ENCODE results near the gene PITX2. TPM values are rescaled to one million over a fixed set of nuclear protein-coding genes. Genes with fewer than 3 reads are reported as not detected.
A peak's percentile ranks its signal among the peaks of the same experiment; 100 is the strongest.

PITX2 gene
- total and polyA plus RNA-seq, 2 of the 8 experiments (the other 6 are each of a cell fraction or from before 2014, with no cell fraction given) = 0.09 to 0.67 TPM

DNA sequence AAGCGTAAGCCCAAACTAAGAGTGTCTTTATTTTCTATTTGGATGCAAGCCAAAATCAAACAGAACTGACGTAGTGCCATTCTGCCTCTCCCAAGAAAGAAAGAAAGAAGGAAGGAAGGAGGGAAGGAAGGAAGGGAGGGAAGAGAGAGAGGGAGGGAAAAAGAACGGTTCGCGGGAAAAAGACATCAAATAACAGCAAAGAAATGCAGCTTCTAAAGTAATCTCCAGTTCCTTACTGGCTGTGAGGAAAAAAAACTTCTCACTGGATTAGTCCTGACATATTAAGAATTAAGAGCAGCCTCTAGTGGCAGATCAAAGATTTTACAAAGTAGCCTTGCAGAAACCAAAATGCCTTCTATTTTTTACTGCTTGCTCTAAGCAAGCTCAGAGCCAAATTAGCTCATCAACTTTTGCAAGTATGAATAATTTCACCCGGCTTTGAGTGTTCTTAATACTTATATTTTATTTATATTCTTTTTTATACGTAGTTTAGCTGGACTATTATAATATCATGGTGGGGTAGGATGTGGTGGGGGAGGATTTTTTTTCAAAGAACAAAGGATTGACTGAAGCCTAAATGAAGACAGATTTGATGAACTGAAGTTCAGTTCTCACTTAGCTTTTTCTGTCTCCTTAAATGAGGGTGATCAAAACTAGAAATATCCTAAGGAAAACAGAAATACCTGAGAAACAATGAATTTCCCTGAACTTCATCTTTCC is 36.6 kb downstream of the PITX2 start (continued):
- TF ChIP-seq, protein P1, sequence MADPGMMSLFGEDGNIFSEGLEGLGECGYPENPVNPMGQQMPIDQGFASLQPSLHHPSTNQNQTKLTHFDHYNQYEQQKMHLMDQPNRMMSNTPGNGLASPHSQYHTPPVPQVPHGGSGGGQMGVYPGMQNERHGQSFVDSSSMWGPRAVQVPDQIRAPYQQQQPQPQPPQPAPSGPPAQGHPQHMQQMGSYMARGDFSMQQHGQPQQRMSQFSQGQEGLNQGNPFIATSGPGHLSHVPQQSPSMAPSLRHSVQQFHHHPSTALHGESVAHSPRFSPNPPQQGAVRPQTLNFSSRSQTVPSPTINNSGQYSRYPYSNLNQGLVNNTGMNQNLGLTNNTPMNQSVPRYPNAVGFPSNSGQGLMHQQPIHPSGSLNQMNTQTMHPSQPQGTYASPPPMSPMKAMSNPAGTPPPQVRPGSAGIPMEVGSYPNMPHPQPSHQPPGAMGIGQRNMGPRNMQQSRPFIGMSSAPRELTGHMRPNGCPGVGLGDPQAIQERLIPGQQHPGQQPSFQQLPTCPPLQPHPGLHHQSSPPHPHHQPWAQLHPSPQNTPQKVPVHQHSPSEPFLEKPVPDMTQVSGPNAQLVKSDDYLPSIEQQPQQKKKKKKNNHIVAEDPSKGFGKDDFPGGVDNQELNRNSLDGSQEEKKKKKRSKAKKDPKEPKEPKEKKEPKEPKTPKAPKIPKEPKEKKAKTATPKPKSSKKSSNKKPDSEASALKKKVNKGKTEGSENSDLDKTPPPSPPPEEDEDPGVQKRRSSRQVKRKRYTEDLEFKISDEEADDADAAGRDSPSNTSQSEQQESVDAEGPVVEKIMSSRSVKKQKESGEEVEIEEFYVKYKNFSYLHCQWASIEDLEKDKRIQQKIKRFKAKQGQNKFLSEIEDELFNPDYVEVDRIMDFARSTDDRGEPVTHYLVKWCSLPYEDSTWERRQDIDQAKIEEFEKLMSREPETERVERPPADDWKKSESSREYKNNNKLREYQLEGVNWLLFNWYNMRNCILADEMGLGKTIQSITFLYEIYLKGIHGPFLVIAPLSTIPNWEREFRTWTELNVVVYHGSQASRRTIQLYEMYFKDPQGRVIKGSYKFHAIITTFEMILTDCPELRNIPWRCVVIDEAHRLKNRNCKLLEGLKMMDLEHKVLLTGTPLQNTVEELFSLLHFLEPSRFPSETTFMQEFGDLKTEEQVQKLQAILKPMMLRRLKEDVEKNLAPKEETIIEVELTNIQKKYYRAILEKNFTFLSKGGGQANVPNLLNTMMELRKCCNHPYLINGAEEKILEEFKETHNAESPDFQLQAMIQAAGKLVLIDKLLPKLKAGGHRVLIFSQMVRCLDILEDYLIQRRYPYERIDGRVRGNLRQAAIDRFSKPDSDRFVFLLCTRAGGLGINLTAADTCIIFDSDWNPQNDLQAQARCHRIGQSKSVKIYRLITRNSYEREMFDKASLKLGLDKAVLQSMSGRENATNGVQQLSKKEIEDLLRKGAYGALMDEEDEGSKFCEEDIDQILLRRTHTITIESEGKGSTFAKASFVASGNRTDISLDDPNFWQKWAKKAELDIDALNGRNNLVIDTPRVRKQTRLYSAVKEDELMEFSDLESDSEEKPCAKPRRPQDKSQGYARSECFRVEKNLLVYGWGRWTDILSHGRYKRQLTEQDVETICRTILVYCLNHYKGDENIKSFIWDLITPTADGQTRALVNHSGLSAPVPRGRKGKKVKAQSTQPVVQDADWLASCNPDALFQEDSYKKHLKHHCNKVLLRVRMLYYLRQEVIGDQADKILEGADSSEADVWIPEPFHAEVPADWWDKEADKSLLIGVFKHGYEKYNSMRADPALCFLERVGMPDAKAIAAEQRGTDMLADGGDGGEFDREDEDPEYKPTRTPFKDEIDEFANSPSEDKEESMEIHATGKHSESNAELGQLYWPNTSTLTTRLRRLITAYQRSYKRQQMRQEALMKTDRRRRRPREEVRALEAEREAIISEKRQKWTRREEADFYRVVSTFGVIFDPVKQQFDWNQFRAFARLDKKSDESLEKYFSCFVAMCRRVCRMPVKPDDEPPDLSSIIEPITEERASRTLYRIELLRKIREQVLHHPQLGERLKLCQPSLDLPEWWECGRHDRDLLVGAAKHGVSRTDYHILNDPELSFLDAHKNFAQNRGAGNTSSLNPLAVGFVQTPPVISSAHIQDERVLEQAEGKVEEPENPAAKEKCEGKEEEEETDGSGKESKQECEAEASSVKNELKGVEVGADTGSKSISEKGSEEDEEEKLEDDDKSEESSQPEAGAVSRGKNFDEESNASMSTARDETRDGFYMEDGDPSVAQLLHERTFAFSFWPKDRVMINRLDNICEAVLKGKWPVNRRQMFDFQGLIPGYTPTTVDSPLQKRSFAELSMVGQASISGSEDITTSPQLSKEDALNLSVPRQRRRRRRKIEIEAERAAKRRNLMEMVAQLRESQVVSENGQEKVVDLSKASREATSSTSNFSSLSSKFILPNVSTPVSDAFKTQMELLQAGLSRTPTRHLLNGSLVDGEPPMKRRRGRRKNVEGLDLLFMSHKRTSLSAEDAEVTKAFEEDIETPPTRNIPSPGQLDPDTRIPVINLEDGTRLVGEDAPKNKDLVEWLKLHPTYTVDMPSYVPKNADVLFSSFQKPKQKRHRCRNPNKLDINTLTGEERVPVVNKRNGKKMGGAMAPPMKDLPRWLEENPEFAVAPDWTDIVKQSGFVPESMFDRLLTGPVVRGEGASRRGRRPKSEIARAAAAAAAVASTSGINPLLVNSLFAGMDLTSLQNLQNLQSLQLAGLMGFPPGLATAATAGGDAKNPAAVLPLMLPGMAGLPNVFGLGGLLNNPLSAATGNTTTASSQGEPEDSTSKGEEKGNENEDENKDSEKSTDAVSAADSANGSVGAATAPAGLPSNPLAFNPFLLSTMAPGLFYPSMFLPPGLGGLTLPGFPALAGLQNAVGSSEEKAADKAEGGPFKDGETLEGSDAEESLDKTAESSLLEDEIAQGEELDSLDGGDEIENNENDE (IDR thresholded peaks at IDR 0.05; ENCODE audit: insufficient replicate concordance, low read length) = peak; percentile 54
- TF ChIP-seq POLR2AphosphoS5 (IDR thresholded peaks at IDR 0.05; ENCODE audit: low read depth, low read length) = no peak
- TF ChIP-seq POLR2A (IDR thresholded peaks at IDR 0.05; ENCODE audit: control extremely low read depth in 1 of 2, low read depth in 2 of 2, low read length in 2 of 2) = no peak
- peak; percentile 39 to 50 for TF ChIP-seq RAD21 (IDR thresholded peaks at IDR 0.05 in 1 of 2, conservative IDR thresholded peaks at IDR 0.05 in 1 of 2; ENCODE audit: low read depth in 2 of 2, low read length in 2 of 2)
- no peak for TF ChIP-seq CBX8 (IDR thresholded peaks at IDR 0.05; ENCODE audit: borderline replicate concordance, low read depth, low read length)
- TF ChIP-seq, protein P2, sequence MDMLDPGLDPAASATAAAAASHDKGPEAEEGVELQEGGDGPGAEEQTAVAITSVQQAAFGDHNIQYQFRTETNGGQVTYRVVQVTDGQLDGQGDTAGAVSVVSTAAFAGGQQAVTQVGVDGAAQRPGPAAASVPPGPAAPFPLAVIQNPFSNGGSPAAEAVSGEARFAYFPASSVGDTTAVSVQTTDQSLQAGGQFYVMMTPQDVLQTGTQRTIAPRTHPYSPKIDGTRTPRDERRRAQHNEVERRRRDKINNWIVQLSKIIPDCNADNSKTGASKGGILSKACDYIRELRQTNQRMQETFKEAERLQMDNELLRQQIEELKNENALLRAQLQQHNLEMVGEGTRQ (IDR thresholded peaks at IDR 0.05; ENCODE audit: low read length) = no peak
- no peak for TF ChIP-seq ATF3 (IDR thresholded peaks at IDR 0.05; ENCODE audit: insufficient read depth, low read depth, low read length)
- no peak for TF ChIP-seq ASH2L (IDR thresholded peaks at IDR 0.05; ENCODE audit: low read length)
